ENCODE results near the gene RNF32.

RNF32 gene

GRCh38 chr7:156682928-156683327 lies 42.4 kb downstream of the RNF32 start:
- ATAC-seq: no peak
- TF ChIP-seq ZC3H10 (CRISPR knock-in tag; IDR thresholded peaks at IDR 0.05) (no peak), BACH2 (CRISPR knock-in tag; IDR thresholded peaks at IDR 0.05; ENCODE audit: borderline replicate concordance) (no peak), ZFP30 (CRISPR knock-in tag; IDR thresholded peaks at IDR 0.05) (no peak), ARNTL (CRISPR knock-in tag; IDR thresholded peaks at IDR 0.05; ENCODE audit: borderline replicate concordance, low read depth) (no peak), CSDC2 (CRISPR knock-in tag; IDR thresholded peaks at IDR 0.05) (no peak), ZNF8 (CRISPR knock-in tag; IDR thresholded peaks at IDR 0.05) (no peak), ESRRG (CRISPR knock-in tag; IDR thresholded peaks at IDR 0.05) (no peak), ZFP3 (CRISPR knock-in tag; IDR thresholded peaks at IDR 0.05) (no peak), GLIS3 (CRISPR knock-in tag; IDR thresholded peaks at IDR 0.05) (no peak), CREB5 (CRISPR knock-in tag; IDR thresholded peaks at IDR 0.05; ENCODE audit: low read depth) (no peak), TSHZ2 (CRISPR knock-in tag; IDR thresholded peaks at IDR 0.05) (no peak), RARB (CRISPR knock-in tag; IDR thresholded peaks at IDR 0.05) (no peak), PATZ1 (CRISPR knock-in tag; IDR thresholded peaks at IDR 0.05; ENCODE audit: borderline replicate concordance) (no peak), OSR1 (CRISPR knock-in tag; IDR thresholded peaks at IDR 0.05) (no peak), TCF4 (CRISPR knock-in tag; IDR thresholded peaks at IDR 0.05; ENCODE audit: borderline replicate concordance) (no peak), ZNF565 (CRISPR knock-in tag; conservative IDR thresholded peaks at IDR 0.05; ENCODE audit: low read depth) (no peak), ISL1 (CRISPR knock-in tag; IDR thresholded peaks at IDR 0.05) (no peak), SNAI2 (CRISPR knock-in tag; IDR thresholded peaks at IDR 0.05) (no peak), ZNF70 (CRISPR knock-in tag; IDR thresholded peaks at IDR 0.05) (no peak)

GRCh38 chr7:156684251-156684650 lies 43.7 kb downstream of the RNF32 start:
- no peak for ATAC-seq
- TF ChIP-seq ZNF565 (CRISPR knock-in tag; conservative IDR thresholded peaks at IDR 0.05; ENCODE audit: low read depth): no peak
- no peak for TF ChIP-seq ZFP30 (CRISPR knock-in tag; IDR thresholded peaks at IDR 0.05)
- no peak for TF ChIP-seq TSHZ2 (CRISPR knock-in tag; IDR thresholded peaks at IDR 0.05)
- no peak for TF ChIP-seq ZNF8 (CRISPR knock-in tag; IDR thresholded peaks at IDR 0.05)
- TF ChIP-seq ZFP3 (CRISPR knock-in tag; IDR thresholded peaks at IDR 0.05): no peak
- TF ChIP-seq RARB (CRISPR knock-in tag; IDR thresholded peaks at IDR 0.05): no peak
- TF ChIP-seq TCF4 (CRISPR knock-in tag; IDR thresholded peaks at IDR 0.05; ENCODE audit: borderline replicate concordance): no peak
- TF ChIP-seq ESRRG (CRISPR knock-in tag; IDR thresholded peaks at IDR 0.05): no peak
- TF ChIP-seq CREB5 (CRISPR knock-in tag; IDR thresholded peaks at IDR 0.05; ENCODE audit: low read depth): no peak
- no peak for TF ChIP-seq ARNTL (CRISPR knock-in tag; IDR thresholded peaks at IDR 0.05; ENCODE audit: borderline replicate concordance, low read depth)
- TF ChIP-seq PPARA (CRISPR knock-in tag; IDR thresholded peaks at IDR 0.05; ENCODE audit: borderline replicate concordance): no peak
- no peak for TF ChIP-seq TOX (CRISPR knock-in tag; IDR thresholded peaks at IDR 0.05; ENCODE audit: borderline replicate concordance)
- TF ChIP-seq ZNF70 (CRISPR knock-in tag; IDR thresholded peaks at IDR 0.05): no peak
- TF ChIP-seq CSDC2 (CRISPR knock-in tag; IDR thresholded peaks at IDR 0.05): no peak
- TF ChIP-seq BACH2 (CRISPR knock-in tag; IDR thresholded peaks at IDR 0.05; ENCODE audit: borderline replicate concordance): no peak
- TF ChIP-seq SNAI2 (CRISPR knock-in tag; IDR thresholded peaks at IDR 0.05): no peak
- TF ChIP-seq POU6F1 (CRISPR knock-in tag; IDR thresholded peaks at IDR 0.05; ENCODE audit: borderline replicate concordance, low read depth): no peak
- no peak for TF ChIP-seq GLIS3 (CRISPR knock-in tag; IDR thresholded peaks at IDR 0.05)
- TF ChIP-seq ZC3H10 (CRISPR knock-in tag; IDR thresholded peaks at IDR 0.05): no peak
- no peak for TF ChIP-seq CSRNP3 (CRISPR knock-in tag; IDR thresholded peaks at IDR 0.05)
